Tibial artery (tissue), 4 donors: ENCODE measurements around the gene CARNS1.

Source experiments
- DNase-seq, 2 donors: peaks; one replicate each; pipeline ENCODE4 v3.0.0-alpha.2; 2019
- H3K27ac ChIP-seq, 2 donors: fragments of 200-600 bp; sonication (generic) in 1 of 2; 1 replicate in 1 of 2; 2 replicates in 1 of 2; pipeline ENCODE4 v1.5.1; 2018 to 2019; ENCODE audit warnings: mild to moderate bottlenecking in 1 of 2
- H3K27me3 ChIP-seq, 2 donors: fragments of 200-600 bp; sonication (generic) in 1 of 2; one replicate each; pipeline versions ENCODE4 v1.5.1 to v1.6.0; 2016 to 2019
- H3K36me3 ChIP-seq, 3 donors: fragments of 200-600 bp; sonication (generic) in 2 of 3; one replicate each; pipeline ENCODE4 v1.5.1; 2016 to 2019; ENCODE audit warnings: mild to moderate bottlenecking in 2 of 3
- H3K4me1 ChIP-seq, 4 donors: fragments of 200-600 bp; sonication (generic) in 2 of 4; 1 replicate in 3 of 4; 2 replicates in 1 of 4; pipeline ENCODE4 v1.5.1; 2016 to 2019
- H3K4me3 ChIP-seq, 2 donors: fragments of 200-600 bp; sonication (generic) in 1 of 2; 1 replicate in 1 of 2; 2 replicates in 1 of 2; pipeline ENCODE4 v1.5.1; 2018 to 2019; ENCODE audit warnings: mild to moderate bottlenecking in 2 of 2
- H3K9me3 ChIP-seq, 3 donors: fragments of 200-600 bp; sonication (generic) in 1 of 3; one replicate each; pipeline ENCODE4 v1.5.1; 2016 to 2019
- CTCF ChIP-seq, 2 experiments: fragments of 200-600 bp in 1 of 2; fragments of 450-650 bp in 1 of 2; IDR thresholded peaks; one replicate each; pipeline ENCODE4 v1.5.1; 2017 to 2019; ENCODE audit warnings: antibody characterized with exemption in 2 of 2, mild to moderate bottlenecking in 1 of 2, moderate library complexity in 1 of 2
- intact Hi-C: fragments of 100-400 bp; cut with DNase I; formaldehyde crosslinking; loops from one replicate; pipeline ENCODE4 v1.15.0; 2023; ENCODE audit warnings: low total_unique reads

The CARNS1 gene

GRCh38 chr11:67373648-67374570 lies 41.6 kb upstream of the CARNS1 start:
- Histone ChIP-seq H3K9me3 (no peaks in the 10 kb centered on the region), H3K27me3 (peaks cover 0 to 4% of the 10 kb centered on the region in 2 donors), H3K27ac (peak overlapping the region; percentile 92 to 93), H3K36me3 (no peaks in the 10 kb centered on the region), H3K4me1 (peaks cover 6 to 46% (median 38%) of the 10 kb centered on the region in 4 donors), H3K4me3 (peak overlapping the region; percentile 70 to 81)
- DNase-seq = peak; percentile 90 to 94
- peak; percentile 52 to 62 for TF ChIP-seq CTCF (IDR thresholded peaks at IDR 0.05)
- intact Hi-C loops = loop anchor here (2.0 to 10.0 kb wide), 2 partner anchors 19 to 109 kb away; partner anchors contain the start of gene GRK2

GRCh38 chr11:67374571-67375281 lies 40.8 kb upstream of the CARNS1 start:
- Histone ChIP-seq H3K4me1 (peaks cover 6 to 46% (median 38%) of the 10 kb centered on the region in 4 donors), H3K27me3 (peaks cover 0 to 7% of the 10 kb centered on the region in 2 donors), H3K9me3 (no peaks in the 10 kb centered on the region), H3K4me3 (peak overlapping the region; percentile 70 to 81), H3K27ac (peak overlapping the region; percentile 92 to 93), H3K36me3 (no peaks in the 10 kb centered on the region)
- intact Hi-C loops = loop anchor here (2.0 to 10.0 kb wide), 2 partner anchors 20 to 110 kb away; partner anchors contain the start of gene GRK2
- TF ChIP-seq CTCF (IDR thresholded peaks at IDR 0.05) = no peak
- no peak for DNase-seq

GRCh38 chr11:67375320-67376055 lies 40.0 kb upstream of the CARNS1 start:
- DNase-seq = no peak
- intact Hi-C loops = loop anchor here (2.0 to 10.0 kb wide), 2 partner anchors 21 to 111 kb away; partner anchors contain the start of gene GRK2
- no peak for TF ChIP-seq CTCF (IDR thresholded peaks at IDR 0.05)
- H3K4me3 ChIP-seq = no peak overlapping the region
- H3K27ac ChIP-seq = peak overlapping the region; percentile 92 to 93
- peaks cover 6 to 43% (median 36%) of the 10 kb centered on the region in 4 donors for H3K4me1 ChIP-seq
- H3K27me3 ChIP-seq = peaks cover 0 to 10% of the 10 kb centered on the region in 2 donors
- no peaks in the 10 kb centered on the region for H3K9me3 ChIP-seq
- no peaks in the 10 kb centered on the region for H3K36me3 ChIP-seq

GRCh38 chr11:67376063-67376820 lies 39.2 kb upstream of the CARNS1 start:
- DNase-seq = no peak
- peaks cover 0 to 10% of the 10 kb centered on the region in 2 donors for H3K27me3 ChIP-seq
- peaks cover 6 to 35% (median 29%) of the 10 kb centered on the region in 4 donors for H3K4me1 ChIP-seq
- no peaks in the 10 kb centered on the region for H3K9me3 ChIP-seq
- H3K27ac ChIP-seq = no peak overlapping the region
- H3K4me3 ChIP-seq = no peak overlapping the region
- H3K36me3 ChIP-seq = no peaks in the 10 kb centered on the region
- intact Hi-C loops = loop anchor here (10.0 kb wide), 1 partner anchor 111 kb away; the partner anchor contains the start of gene GRK2
- TF ChIP-seq CTCF (IDR thresholded peaks at IDR 0.05) = no peak
